GM19468 (cell line): ENCODE results near the gene STIL.

Experiments
- ATAC-seq: cut with Tn5 transposase; IDR thresholded peaks from one replicate; pipeline ENCODE4 v1.9.1; 2021; ENCODE audit warnings: mild to moderate bottlenecking, moderate library complexity, moderate number of reproducible peaks; ENCODE audit not compliant: unreplicated experiment; ENCODE audit errors: extremely low read depth

STIL gene

DNA sequence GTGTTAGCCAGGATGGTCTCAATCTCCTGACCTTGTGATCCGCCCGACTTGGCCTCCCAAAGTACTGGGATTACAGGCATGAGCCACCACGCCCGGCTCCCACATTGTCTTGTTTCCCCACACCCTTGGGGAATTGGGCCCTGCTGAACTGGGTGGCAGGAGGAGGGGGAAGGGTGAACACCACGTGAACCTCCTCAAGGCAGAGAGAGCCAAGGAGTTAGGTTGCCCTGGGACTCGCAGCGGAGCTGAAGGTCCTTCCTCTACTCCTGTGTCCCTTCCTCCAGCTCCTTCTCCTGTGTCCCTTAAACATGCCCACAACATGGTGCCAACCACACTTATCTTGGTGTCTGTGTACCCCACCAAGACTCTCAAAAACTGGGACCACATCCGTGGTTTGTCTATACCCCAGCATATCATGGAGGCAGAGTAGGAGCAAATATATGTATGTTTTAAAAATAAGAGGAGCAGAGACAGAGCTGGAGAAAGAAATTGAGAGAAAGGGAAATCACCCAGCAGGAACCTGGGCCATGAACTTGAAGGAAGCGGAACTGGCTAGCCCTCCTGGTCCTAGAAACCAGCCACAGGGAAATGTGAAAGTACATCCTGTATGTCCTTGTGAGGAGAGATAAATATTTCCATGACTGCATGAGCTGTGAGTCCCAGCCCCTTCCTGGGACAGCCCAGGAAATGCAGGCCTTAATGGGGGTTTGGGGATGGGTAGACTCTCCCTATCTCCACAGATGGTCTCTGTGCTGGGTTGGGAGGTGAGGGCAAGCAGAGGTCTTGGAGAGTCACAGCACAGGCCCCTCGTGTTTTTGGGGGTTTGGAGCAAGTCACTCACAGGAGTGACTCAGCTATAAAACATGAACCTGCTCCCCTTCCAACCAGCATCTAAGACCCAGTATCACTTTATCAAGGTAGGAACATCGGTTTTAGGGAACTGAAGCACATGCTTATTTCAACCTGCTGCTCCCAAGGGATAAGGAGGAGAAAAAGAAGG is 72.5 kb downstream of the STIL start:
- no peak for ATAC-seq

DNA sequence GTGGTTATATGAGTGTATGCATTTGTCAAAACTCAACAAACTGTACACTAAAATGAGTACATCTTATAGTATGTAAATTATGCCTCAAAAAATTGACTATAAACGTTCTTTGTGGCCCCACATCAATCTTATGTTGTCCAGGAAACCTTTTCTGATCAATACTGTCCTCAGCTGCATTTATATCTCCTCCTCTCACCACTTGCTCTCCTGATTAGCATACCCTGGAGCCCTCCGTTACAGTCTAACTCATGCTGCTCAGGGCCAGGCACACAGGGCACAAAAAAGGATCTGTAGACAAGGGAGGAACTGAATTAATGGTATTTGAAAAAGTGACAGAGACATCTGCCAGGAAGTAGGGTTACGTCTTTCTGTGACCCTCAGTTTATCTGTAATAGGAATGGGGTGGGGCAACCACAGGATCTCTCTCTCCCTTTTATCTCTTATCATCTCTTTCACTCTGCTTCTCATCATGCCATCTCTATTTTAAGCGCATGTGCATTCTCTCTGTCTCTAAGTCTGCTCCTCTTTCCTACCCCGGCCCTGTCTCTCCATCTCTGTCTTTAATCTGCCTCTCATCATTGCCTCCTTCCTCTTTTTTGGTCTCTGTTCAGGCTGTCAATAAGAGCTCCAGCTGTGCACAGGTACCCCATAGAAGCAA is 74.9 kb downstream of the STIL start:
- ATAC-seq, result no peak

DNA sequence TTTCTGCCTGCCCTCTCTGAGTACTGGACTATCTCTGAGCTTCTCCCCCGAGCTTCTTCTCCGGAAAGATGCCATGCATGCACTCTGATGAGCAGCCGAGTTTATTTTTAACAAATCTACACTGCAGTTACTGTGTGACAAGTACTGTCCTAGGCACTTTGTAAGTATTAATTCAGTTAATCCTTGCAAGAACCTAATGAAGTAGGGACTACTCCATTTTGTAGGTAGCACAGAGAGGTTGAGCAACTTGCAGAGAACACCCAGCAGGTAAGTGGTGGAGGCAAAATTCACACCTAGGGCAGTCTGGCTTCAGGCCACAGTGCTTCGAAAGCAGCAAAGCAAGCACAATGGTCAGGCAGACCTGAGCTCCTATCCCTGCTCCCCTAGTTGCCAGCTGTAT is 78.1 kb downstream of the STIL start:
- no peak for ATAC-seq

DNA sequence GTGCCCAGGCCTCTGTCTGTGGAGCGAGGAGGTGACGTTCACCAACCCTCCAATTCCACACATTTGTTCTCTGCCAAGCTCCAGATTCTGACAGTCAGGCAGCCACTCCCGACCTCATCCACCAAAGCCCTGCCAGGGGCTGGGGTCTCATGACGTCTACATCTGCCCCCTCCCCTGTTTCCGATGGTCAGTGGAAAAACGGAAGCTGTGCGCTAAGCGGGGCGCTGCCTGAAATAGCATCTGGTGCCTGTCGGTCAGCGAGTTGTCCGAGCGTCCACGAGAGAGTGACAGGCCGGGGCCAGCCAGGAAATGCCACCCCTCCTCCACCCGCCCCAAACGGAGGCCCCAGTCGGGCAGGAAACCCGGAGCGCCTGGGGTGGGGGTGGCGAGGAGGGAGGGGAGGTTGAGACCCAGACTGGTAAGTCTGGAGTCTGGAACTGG is 78.7 kb downstream of the STIL start:
- ATAC-seq, result no peak

DNA sequence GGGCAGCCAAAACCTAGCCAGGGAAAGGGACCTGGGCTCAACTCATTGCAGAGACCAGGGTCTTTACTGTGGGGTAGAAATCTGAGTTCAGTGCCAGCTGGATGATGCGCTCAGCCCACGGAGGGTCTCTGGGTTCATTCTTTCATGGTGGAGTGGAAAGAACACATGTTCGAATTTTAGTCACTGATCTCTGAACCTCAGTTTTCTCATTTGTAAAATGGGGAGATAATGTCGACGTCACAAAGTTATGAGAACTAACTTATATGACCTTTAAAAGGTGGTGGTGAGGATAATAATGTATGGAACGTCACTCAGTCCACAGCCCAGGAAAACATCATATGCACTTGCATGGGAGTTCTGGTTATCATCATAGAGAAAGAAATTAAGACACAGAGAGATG is 80.8 kb downstream of the STIL start:
- no peak for ATAC-seq

DNA sequence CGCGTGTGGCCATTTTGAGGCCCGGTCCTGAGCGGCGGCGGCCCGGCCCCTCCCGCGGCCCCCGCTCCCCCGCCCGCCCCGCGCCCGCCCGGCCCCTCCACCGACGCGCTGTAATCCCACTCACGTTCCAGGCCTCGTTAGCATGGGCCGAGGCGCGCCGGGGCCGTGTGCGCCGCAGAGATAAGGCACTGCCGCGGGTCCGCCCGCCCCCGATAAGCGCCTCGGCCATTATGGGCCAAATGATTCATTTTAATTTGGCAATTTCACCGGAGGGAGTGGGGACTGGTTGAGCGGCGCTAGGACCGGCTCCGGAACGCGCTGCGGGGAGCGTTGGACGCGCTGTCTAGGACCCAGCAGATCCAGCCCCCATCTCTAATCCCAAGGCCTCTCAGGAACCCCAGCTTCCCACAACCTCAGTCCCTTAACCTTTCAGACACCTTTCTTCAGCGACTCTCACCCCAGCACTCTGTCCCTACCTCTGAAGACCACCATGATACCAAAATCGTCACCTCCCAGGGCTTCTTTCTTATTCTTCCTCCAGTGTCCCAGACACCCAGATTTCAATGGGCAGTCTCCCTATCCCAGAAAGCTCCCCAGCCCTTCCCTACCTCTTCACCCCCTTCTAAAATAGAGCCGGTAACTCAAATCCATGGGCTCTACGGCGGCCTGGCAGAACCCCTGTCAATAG is 81.6 kb downstream of the STIL start, which contains the start of gene TAL1:
Gene TAL1, minus strand, starts transcription at position 39 of the 688 bp plus-strand sequence. CDS start 6,337 bp downstream, outside the sequence.
- no peak for ATAC-seq

DNA sequence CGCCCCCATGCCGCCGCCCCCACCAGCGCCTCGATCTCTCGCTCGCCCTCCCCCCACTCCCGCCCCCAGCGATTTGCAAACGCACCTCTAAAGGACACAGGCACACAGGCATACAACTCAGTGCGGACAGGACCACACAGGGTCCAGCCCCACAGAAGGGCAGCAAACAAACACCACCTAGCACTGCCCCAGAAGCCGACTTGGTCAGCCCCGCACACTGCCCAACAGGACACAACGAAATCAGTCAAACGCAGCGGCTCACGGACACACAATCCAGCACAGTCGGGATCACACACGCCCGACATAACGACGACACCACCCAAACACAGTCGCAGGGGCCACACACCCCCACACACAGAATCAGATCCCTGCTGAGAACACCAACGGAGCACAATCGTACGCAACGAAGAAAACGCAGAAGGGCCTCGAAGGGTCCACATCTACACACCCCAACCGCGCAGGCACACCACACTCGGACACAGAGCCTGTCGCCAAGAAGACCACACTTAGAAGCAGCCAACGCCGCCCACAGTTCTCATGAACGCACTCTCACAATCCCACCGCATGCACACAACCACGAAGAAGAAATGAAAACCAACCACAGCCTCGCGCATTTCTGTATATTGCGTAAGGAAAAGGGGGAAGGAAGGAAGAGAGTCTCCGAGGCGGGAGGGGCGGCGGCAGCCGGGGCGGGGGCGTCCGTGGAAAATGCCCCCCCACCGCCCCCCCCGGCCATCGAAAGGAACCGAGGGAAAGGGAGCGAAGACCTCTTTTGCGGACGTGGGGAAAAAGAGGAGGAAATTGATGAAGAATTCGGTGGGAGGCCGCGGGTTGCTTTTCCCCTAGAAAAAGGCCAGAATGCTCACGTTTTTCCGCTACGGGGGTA is 82.4 kb downstream of the STIL start:
- no peak for ATAC-seq

DNA sequence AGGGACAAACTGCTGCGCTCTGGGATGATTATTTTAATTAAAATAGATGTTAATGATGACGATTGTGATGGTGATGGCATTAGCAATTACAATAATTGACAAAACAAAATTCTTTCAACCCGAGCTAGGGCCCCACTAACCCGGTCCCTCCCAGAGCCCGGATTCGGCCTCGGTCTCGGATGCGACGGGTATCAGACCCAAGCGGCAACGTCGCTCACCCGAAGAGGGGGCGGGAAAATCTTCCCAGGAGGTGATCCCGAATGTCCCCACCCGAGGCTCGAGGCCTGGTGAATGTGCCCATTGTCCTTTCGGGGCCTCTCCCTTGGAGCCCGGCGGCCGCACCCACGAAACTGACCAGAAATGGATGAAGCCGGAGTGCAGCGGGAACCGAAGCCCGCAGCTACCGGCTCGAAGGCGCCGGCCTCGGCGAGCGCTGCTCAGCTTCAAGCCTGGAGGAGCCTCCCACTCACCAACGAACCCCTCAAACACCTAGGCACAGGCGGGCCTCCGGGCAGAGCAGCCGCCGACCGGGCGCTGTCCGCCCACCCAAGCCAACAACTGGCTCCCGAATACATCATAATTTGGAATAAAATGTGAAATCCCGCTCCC is 83.2 kb downstream of the STIL start:
- ATAC-seq, result no peak

DNA sequence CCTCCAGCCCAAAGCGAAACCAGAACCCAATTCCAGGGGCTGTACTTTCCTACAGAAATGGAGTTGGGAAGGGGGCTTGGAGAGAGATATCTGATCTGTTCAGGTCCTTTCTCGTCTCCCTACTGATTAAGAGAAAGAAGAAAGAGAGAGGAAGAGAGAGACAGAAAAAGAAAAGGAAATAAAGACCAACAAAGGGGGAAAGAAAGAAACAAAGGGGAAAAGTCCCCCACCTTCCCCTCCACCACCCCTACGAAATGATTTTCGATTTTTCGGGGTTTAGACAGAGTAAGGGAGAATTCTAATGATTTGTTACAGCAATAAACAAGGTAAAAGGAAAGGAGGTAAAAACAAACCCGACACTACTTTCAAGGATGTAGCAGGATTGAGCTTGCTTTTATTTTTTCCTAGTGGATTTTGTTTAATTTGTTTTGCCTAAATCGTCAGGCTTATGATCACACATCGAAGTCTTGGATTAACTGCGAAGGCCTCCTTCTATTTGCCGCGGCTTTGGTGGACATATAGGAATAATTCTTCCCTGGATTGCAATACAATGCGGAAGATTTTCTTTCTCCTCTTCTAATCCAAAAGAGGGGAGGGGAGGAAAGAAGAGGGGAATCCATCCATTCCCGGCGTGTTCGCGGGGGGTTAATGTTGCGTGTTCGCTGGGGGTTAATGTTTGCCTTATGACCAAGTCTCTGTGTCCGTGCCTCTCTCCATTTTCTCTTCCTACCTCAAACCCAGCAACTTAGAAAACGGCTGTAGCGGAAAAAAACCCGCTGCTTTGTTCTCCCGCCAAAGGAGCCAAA is 83.9 kb downstream of the STIL start:
- no peak for ATAC-seq

DNA sequence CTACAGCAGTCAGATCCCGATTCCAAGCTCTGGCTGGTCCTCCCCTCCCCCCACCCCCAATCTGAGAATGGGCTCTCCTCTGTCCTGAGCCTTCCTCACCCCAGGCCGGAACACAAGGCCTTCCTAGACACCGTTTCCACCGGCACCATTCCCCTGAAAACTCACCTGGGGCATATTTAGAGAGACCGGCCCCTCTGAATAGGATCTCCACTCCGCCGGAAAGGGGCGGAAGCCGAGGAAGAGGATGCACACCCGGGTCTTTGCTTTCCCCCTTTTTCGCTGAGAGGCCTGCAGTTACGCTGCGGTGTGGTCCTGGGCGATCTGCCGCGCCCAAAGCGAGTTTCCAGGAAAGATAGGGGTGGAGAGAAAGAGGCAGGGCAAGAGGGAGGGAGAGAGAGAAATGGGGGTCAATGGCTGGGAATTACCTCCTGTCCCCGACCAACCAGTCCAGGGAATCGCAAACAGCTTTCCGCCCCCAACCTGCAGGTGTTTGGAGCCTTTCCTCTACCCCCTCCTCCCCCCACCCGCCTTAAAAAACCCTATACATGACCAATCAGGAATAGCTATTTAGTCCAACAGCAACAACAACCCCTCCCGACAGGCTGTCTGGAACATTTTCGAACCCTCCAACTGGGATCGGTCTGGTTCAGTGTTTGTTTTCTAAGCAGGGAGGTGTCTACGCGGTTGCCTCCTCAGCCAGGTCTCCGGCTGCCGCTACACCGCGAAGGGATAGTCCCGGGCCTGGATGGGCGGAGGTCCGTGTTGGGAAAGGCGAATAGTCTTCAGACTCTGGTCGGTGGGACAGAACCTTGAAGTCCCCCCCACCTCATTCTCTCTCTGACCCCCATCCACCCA is 84.7 kb downstream of the STIL start:
- ATAC-seq, result no peak

DNA sequence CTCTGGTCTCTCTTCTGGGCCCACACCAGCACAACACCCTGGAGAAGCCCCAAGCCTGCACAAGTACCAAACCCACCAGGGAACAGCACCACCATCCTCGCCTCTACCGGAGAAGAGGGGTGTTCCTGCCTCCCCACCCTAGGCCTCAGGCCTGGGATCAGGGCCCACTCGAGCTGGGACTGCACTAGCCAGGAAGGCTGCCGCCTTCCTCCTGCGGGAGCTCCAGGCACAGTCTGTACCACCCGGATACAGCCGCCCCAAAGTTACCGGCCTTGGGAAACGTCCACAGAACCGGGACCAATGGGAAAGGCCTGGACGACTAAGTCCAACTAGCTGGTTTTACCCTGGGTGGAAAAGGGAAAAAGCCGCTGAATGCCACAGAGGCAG is 85.3 kb downstream of the STIL start:
- no peak for ATAC-seq

DNA sequence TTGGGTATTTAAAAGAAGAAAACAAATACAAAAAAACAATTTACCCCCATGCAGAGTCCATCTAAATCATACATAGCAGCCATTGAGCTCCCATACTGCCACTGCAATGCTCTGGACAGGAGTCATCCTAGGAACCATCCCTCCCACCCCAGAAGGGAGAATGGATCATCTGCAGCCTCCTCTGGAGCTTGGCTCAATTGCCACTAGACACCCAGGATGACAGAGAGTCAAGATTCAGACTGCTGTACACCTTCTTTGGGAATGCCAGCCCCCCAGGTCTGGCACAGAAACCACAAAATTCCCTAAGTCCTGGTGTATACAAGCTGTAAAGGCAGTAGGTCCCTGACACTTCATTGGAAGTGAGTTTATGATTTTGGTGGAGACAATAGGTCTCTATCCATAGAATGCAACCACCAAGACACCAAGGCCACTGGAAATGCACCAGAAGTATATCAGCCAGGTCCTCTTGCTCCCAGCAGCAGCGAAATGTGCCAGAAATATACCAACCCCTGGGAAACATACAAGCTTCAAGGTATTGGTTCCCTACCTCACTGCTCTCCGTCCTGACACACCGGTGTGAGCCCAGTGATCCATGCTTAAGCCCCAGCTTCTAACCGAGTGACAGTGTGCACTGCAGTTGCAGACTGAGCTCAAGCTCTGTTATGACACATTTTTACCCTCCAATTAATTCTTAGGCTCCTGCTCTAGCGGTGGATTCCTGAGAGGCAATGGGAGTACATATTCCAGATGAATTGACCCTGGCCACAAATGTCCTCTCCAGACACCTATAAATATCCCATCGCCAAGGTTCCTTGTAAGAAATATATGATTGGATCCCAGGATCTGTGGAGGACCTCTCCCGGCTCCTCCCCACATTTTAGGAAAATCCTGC is 86.4 kb downstream of the STIL start:
- no peak for ATAC-seq

DNA sequence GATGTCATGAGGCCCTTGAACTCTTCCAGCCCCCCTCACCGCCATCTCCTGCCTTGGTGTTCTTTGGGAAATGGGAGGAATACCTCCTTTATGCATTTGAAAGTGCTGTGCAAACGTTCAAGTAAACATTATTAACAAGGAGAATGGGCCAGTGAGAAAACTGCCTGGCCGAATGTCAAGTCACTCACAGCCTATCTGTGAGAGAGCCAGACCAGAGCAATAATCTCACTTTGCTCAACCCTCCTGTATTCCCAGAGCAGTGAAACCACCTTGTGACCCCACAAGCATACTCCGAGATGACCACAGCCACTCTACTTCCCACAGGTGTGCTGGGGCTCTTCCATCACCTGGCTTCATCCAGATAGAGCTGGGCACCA is 87.1 kb downstream of the STIL start:
- ATAC-seq, result no peak

DNA sequence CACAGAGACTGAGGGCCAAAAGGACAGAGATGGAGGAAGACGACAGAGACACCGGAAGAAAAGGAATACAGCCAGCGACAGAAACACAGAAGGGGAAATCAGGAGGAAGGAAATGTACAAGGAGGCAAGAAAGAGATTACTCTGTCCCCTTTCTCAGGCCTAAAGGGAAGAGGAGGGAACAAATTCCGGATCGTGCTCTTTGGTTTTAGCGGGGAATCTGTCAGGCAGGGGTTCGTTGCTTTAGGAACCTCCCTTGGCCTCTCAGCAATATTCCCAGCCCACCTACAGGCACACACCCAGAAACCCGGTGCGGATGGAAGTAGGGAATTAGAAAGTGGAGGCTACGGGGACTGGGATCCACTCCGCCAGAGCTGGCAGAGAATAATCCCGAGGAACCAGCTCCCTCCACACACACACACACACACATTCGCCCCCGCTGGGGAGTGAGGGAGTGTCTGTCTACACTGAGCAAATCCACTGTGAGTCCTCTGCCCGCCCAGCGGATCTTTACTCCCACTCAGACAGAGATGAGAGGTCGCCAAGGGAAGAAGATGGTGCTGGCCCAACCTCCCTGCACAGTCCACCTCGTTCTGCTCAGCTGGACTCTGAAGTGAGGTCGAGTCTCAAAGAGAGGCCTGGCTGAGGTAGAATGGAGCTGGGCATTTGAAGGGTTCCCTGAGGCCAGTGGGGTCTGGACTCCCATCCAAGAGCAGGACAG is 87.7 kb downstream of the STIL start:
- no peak for ATAC-seq

DNA sequence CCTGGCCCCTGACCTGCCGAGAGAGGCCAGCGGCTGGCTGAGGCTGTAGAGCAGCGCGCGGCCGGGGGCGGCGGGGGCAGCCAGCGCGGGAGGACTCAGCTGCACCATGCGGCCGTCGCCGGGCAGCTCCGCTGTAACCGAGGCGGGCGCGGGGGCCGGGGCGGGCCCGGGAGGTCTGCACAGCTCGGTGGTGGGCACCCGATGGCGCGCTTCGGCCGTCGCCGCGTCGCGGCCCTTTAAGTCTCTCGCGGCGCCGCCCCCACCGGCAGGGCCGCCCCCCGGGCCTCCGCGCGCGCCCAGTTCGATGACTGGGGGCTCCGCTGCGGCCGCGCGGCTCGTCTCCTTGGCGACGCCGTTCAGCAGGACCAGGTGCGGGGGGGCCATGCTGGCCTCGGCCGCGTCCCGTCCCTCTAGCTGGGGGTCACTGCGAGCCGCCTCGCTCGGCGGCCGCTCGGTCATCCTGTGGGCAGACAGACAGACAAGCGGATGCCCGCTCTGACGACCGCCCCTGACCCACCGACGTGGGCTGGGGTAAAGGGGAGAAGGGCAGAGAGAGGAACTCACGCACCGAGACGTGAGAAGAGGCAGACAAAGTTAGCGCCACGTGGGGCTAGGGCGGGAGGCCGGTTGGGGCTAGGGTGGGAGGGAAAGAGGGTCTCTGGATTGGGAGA is 88.4 kb downstream of the STIL start:
- no peak for ATAC-seq
